Measurements from ENCODE around the gene MINDY4.

Gene MINDY4

GRCh38 chr7:30743371-30744074, 27.7 kb upstream of the MINDY4 start:
- DNase-seq, result no peak

- no peak for DNase-seq
These were observed 27.2 kb upstream of the MINDY4 start for GRCh38 chr7:30744075-30744417.

GRCh38 chr7:30745261-30745941, 25.8 kb upstream of the MINDY4 start:
- DNase-seq, result no peak

GRCh38 chr7:30750010-30750409, 21.2 kb upstream of the MINDY4 start:
- DNase-seq, result no peak

- DNase-seq, result no peak
These were observed 20.2 kb upstream of the MINDY4 start for GRCh38 chr7:30750683-30751650.

GRCh38 chr7:30751696-30752273, 19.4 kb upstream of the MINDY4 start, which contains the start of gene INMT:
Gene INMT (plus strand): TSS chr7:30752135. CDS start chr7:30752151, 16 bp downstream.
- DNase-seq, result no peak

- no peak for DNase-seq
These were observed 18.7 kb upstream of the MINDY4 start for GRCh38 chr7:30752484-30752883.

- no peak for DNase-seq
These were observed 18.2 kb upstream of the MINDY4 start for GRCh38 chr7:30752979-30753378.

GRCh38 chr7:30754315-30754877, 16.8 kb upstream of the MINDY4 start:
- DNase-seq, result no peak

- no peak for DNase-seq
These were observed 15.6 kb upstream of the MINDY4 start for GRCh38 chr7:30755384-30756154.

- no peak for DNase-seq
These were observed 13.9 kb upstream of the MINDY4 start for GRCh38 chr7:30757342-30757692.

GRCh38 chr7:30760514-30761213, 10.6 kb upstream of the MINDY4 start:
- DNase-seq, result no peak

- DNase-seq, result no peak
These were observed 9.7 kb upstream of the MINDY4 start for GRCh38 chr7:30761214-30762156.

- DNase-seq, result no peak
These were observed 6.9 kb upstream of the MINDY4 start for GRCh38 chr7:30764030-30764975.

- no peak for DNase-seq
These were observed 5.8 kb upstream of the MINDY4 start for GRCh38 chr7:30765408-30765807.

- DNase-seq, result no peak
These were observed 408 bp upstream of the MINDY4 start for GRCh38 chr7:30770845-30771173.

GRCh38 chr7:30771880-30772425, 736 bp downstream of the MINDY4 start:
- DNase-seq, result peak; percentile 12

- DNase-seq, result no peak
These were observed 1.8 kb downstream of the MINDY4 start for GRCh38 chr7:30772984-30773383.

GRCh38 chr7:30775992-30776391, 4.8 kb downstream of the MINDY4 start:
- DNase-seq, result no peak

All from NCI-H345 (cell line).